ENCODE data around the gene CHMP1B. TPM values are rescaled to one million over a fixed set of nuclear protein-coding genes. Genes with fewer than 3 reads are reported as not detected.
"Not testable (repeated sequence)": the region's sequence is repeated elsewhere in the genome, so short reads cannot be mapped to it uniquely, and the experiment has no call there.

CHMP1B gene
- total and polyA plus RNA-seq, 2 donors = 38.0 to 74.2 TPM

- Histone ChIP-seq H3K36me3 (ENCODE audit: control insufficient read depth in 2 of 2, insufficient read depth in 2 of 2, low read length in 1 of 2) (peaks cover 52 to 58% of the 10 kb centered on the region in 2 donors), H3K4me3 (ENCODE audit: low read length in 2 of 2) (no peak overlapping the region), H3K27me3 (ENCODE audit: control insufficient read depth in 2 of 2, insufficient read depth in 1 of 2, low read length in 1 of 2) (no peaks in the 10 kb centered on the region), H3K9me3 (ENCODE audit: control insufficient read depth in 2 of 2, insufficient read depth in 1 of 2, low read length in 1 of 2) (no peaks in the 10 kb centered on the region), H3K4me1 (ENCODE audit: control insufficient read depth in 2 of 2, insufficient read depth in 2 of 2, low read length in 2 of 2) (no peaks in the 10 kb centered on the region), H3K27ac (ENCODE audit: low read depth in 1 of 2, low read length in 1 of 2) (no peak overlapping the region)
- DNase-seq (ENCODE audit: low read depth in 6 of 9, low spot score in 9 of 9) = no peak
- WGBS = 93% methylated on average over 12 of the region's 12 CpGs
These were observed 33.3 kb downstream of the CHMP1B start for GRCh38 chr18:11884396-11885030.

- 96% methylated on average over 22 of the region's 22 CpGs for WGBS
- Histone ChIP-seq H3K9me3 (ENCODE audit: control insufficient read depth in 2 of 2, insufficient read depth in 1 of 2, low read length in 1 of 2) (no peaks in the 10 kb centered on the region), H3K4me3 (ENCODE audit: low read length in 2 of 2) (no peak overlapping the region), H3K27me3 (ENCODE audit: control insufficient read depth in 2 of 2, insufficient read depth in 1 of 2, low read length in 1 of 2) (no peaks in the 10 kb centered on the region), H3K4me1 (ENCODE audit: control insufficient read depth in 2 of 2, insufficient read depth in 2 of 2, low read length in 2 of 2) (no peaks in the 10 kb centered on the region), H3K27ac (ENCODE audit: low read depth in 1 of 2, low read length in 1 of 2) (no peak overlapping the region), H3K36me3 (ENCODE audit: control insufficient read depth in 2 of 2, insufficient read depth in 2 of 2, low read length in 1 of 2) (peaks cover 56 to 61% of the 10 kb centered on the region in 2 donors)
- DNase-seq (ENCODE audit: low read depth in 6 of 9, low spot score in 9 of 9) = no peak
These were observed 34.2 kb downstream of the CHMP1B start for GRCh38 chr18:11885278-11885947.

- 97% methylated on average over 19 of the region's 19 CpGs for WGBS
- peaks cover 54 to 57% of the 10 kb centered on the region in 2 donors for H3K36me3 ChIP-seq (ENCODE audit: control insufficient read depth in 2 of 2, insufficient read depth in 2 of 2, low read length in 1 of 2)
- H3K4me3 ChIP-seq (ENCODE audit: low read length in 2 of 2) = no peak overlapping the region
- DNase-seq (ENCODE audit: low read depth in 6 of 9, low spot score in 9 of 9) = no peak
- no peak overlapping the region for H3K27ac ChIP-seq (ENCODE audit: low read depth in 1 of 2, low read length in 1 of 2)
- H3K9me3 ChIP-seq (ENCODE audit: control insufficient read depth in 2 of 2, insufficient read depth in 1 of 2, low read length in 1 of 2) = no peaks in the 10 kb centered on the region
- no peaks in the 10 kb centered on the region for H3K4me1 ChIP-seq (ENCODE audit: control insufficient read depth in 2 of 2, insufficient read depth in 2 of 2, low read length in 2 of 2)
- no peaks in the 10 kb centered on the region for H3K27me3 ChIP-seq (ENCODE audit: control insufficient read depth in 2 of 2, insufficient read depth in 1 of 2, low read length in 1 of 2)
These were observed 35.4 kb downstream of the CHMP1B start for GRCh38 chr18:11886577-11887110.

- DNase-seq (ENCODE audit: low read depth in 6 of 9, low spot score in 9 of 9) = no peak
- 95% methylated on average over 8 of the region's 8 CpGs for WGBS
These were observed 36.3 kb downstream of the CHMP1B start for GRCh38 chr18:11887328-11888128.

GRCh38 chr18:11888726-11889125 is 37.5 kb downstream of the CHMP1B start:
- Histone ChIP-seq H3K27ac (ENCODE audit: low read depth in 1 of 2, low read length in 1 of 2) (no peak overlapping the region), H3K27me3 (ENCODE audit: control insufficient read depth in 2 of 2, insufficient read depth in 1 of 2, low read length in 1 of 2) (no peaks in the 10 kb centered on the region), H3K4me3 (ENCODE audit: low read length in 2 of 2) (no peak overlapping the region), H3K4me1 (ENCODE audit: control insufficient read depth in 2 of 2, insufficient read depth in 2 of 2, low read length in 2 of 2) (no peaks in the 10 kb centered on the region), H3K36me3 (ENCODE audit: control insufficient read depth in 2 of 2, insufficient read depth in 2 of 2, low read length in 1 of 2) (peaks cover 62 to 68% of the 10 kb centered on the region in 2 donors), H3K9me3 (ENCODE audit: control insufficient read depth in 2 of 2, insufficient read depth in 1 of 2, low read length in 1 of 2) (no peaks in the 10 kb centered on the region)
- WGBS = 98% methylated on average over 2 of the region's 2 CpGs
- no peak for DNase-seq (ENCODE audit: low read depth in 6 of 9, low spot score in 9 of 9)

More at GRCh38 chr18:11887328-11888128, 36.3 kb downstream of the CHMP1B start:
- H3K9me3 ChIP-seq (ENCODE audit: control insufficient read depth in 2 of 2, insufficient read depth in 1 of 2, low read length in 1 of 2) = no peaks in the 10 kb centered on the region
- H3K4me3 ChIP-seq (ENCODE audit: low read length in 2 of 2) = no peak overlapping the region
- H3K36me3 ChIP-seq (ENCODE audit: control insufficient read depth in 2 of 2, insufficient read depth in 2 of 2, low read length in 1 of 2) = peaks cover 57 to 58% of the 10 kb centered on the region in 2 donors
- no peaks in the 10 kb centered on the region for H3K27me3 ChIP-seq (ENCODE audit: control insufficient read depth in 2 of 2, insufficient read depth in 1 of 2, low read length in 1 of 2)
- H3K4me1 ChIP-seq (ENCODE audit: control insufficient read depth in 2 of 2, insufficient read depth in 2 of 2, low read length in 2 of 2) = no peaks in the 10 kb centered on the region
- H3K27ac ChIP-seq (ENCODE audit: low read depth in 1 of 2, low read length in 1 of 2) = no peak overlapping the region

GRCh38 chr18:11889284-11889683 is 38.1 kb downstream of the CHMP1B start:
- no peaks in the 10 kb centered on the region for H3K27me3 ChIP-seq (ENCODE audit: control insufficient read depth in 2 of 2, insufficient read depth in 1 of 2, low read length in 1 of 2)

GRCh38 chr18:11891737-11892136 is 40.5 kb downstream of the CHMP1B start:
- H3K4me3 ChIP-seq (ENCODE audit: low read length in 2 of 2) = no peak overlapping the region
- H3K27me3 ChIP-seq (ENCODE audit: control insufficient read depth in 2 of 2, insufficient read depth in 1 of 2, low read length in 1 of 2) = no peaks in the 10 kb centered on the region
- no peak overlapping the region for H3K27ac ChIP-seq (ENCODE audit: low read depth in 1 of 2, low read length in 1 of 2)
- H3K36me3 ChIP-seq (ENCODE audit: control insufficient read depth in 2 of 2, insufficient read depth in 2 of 2, low read length in 1 of 2) = peaks cover 50 to 68% of the 10 kb centered on the region in 2 donors
- WGBS = 98% methylated on average over 9 of the region's 9 CpGs
- no peaks in the 10 kb centered on the region for H3K4me1 ChIP-seq (ENCODE audit: control insufficient read depth in 2 of 2, insufficient read depth in 2 of 2, low read length in 2 of 2)
- DNase-seq (ENCODE audit: low read depth in 6 of 9, low spot score in 9 of 9) = no peak
- H3K9me3 ChIP-seq (ENCODE audit: control insufficient read depth in 2 of 2, insufficient read depth in 1 of 2, low read length in 1 of 2) = no peaks in the 10 kb centered on the region

More at GRCh38 chr18:11889284-11889683, 38.1 kb downstream of the CHMP1B start:
- H3K4me3 ChIP-seq (ENCODE audit: low read length in 2 of 2) = no peak overlapping the region
- DNase-seq (ENCODE audit: low read depth in 6 of 9, low spot score in 9 of 9) = no peak
- no peak overlapping the region for H3K27ac ChIP-seq (ENCODE audit: low read depth in 1 of 2, low read length in 1 of 2)
- H3K9me3 ChIP-seq (ENCODE audit: control insufficient read depth in 2 of 2, insufficient read depth in 1 of 2, low read length in 1 of 2) = no peaks in the 10 kb centered on the region
- no peaks in the 10 kb centered on the region for H3K4me1 ChIP-seq (ENCODE audit: control insufficient read depth in 2 of 2, insufficient read depth in 2 of 2, low read length in 2 of 2)
- WGBS = 99% methylated on average over 5 of the region's 5 CpGs
- H3K36me3 ChIP-seq (ENCODE audit: control insufficient read depth in 2 of 2, insufficient read depth in 2 of 2, low read length in 1 of 2) = peaks cover 66 to 67% of the 10 kb centered on the region in 2 donors

- H3K4me1 ChIP-seq (ENCODE audit: control insufficient read depth in 2 of 2, insufficient read depth in 2 of 2, low read length in 2 of 2); H3K27ac ChIP-seq (ENCODE audit: low read depth in 1 of 2, low read length in 1 of 2); DNase-seq (ENCODE audit: low read depth in 6 of 9, low spot score in 9 of 9); H3K4me3 ChIP-seq (ENCODE audit: low read length in 2 of 2); H3K27me3 ChIP-seq (ENCODE audit: control insufficient read depth in 2 of 2, insufficient read depth in 1 of 2, low read length in 1 of 2); H3K9me3 ChIP-seq (ENCODE audit: control insufficient read depth in 2 of 2, insufficient read depth in 1 of 2, low read length in 1 of 2): not testable (repeated sequence)
- WGBS = 93% methylated on average over 7 of the region's 7 CpGs
- peaks cover 45 to 62% of the 10 kb centered on the region in 2 donors for H3K36me3 ChIP-seq (ENCODE audit: control insufficient read depth in 2 of 2, insufficient read depth in 2 of 2, low read length in 1 of 2)
These were observed 41.2 kb downstream of the CHMP1B start for GRCh38 chr18:11892438-11892837.

GRCh38 chr18:11897781-11898180 is 46.6 kb downstream of the CHMP1B start:
- Histone ChIP-seq H3K4me3 (ENCODE audit: low read length in 2 of 2) (no peak overlapping the region), H3K36me3 (ENCODE audit: control insufficient read depth in 2 of 2, insufficient read depth in 2 of 2, low read length in 1 of 2) (peaks cover 37 to 46% of the 10 kb centered on the region in 2 donors), H3K9me3 (ENCODE audit: control insufficient read depth in 2 of 2, insufficient read depth in 1 of 2, low read length in 1 of 2) (no peaks in the 10 kb centered on the region), H3K4me1 (ENCODE audit: control insufficient read depth in 2 of 2, insufficient read depth in 2 of 2, low read length in 2 of 2) (no peaks in the 10 kb centered on the region), H3K27me3 (ENCODE audit: control insufficient read depth in 2 of 2, insufficient read depth in 1 of 2, low read length in 1 of 2) (no peaks in the 10 kb centered on the region), H3K27ac (ENCODE audit: low read depth in 1 of 2, low read length in 1 of 2) (no peak overlapping the region)
- DNase-seq (ENCODE audit: low read depth in 6 of 9, low spot score in 9 of 9) = no peak
- 98% methylated on average over 1 of the region's 1 CpG for WGBS

Data from thymus (tissue), 11 donors.